SU-DHL-6 (cell line): ENCODE results near the gene RGS7.

Source experiments
- H2AFZ ChIP-seq: fragments of 200-600 bp; sonication (generic); 2 replicates; pipeline ENCODE4 v1.6.1; 2014; ENCODE audit warnings: low read depth, mild to moderate bottlenecking, moderate library complexity, mixed read lengths, antibody characterized with exemption, low read length; ENCODE audit not compliant: severe bottlenecking
- H3F3A ChIP-seq: fragments of 200-600 bp; shearing (Covaris generic); 2 replicates; pipeline ENCODE4 v1.6.0; 2016; ENCODE audit warnings: antibody characterized with exemption, mild to moderate bottlenecking; ENCODE audit not compliant: insufficient read depth
- H3K27ac ChIP-seq: fragments of 200-600 bp; sonication (generic); 2 replicates; pipeline ENCODE4 v1.5.1; 2016; ENCODE audit warnings: low read depth, mild to moderate bottlenecking, low read length, moderate library complexity, mixed read lengths
- H3K27me3 ChIP-seq: fragments of 200-600 bp; sonication (generic), shearing (Covaris generic); 2 replicates; pipeline ENCODE4 v1.6.0; 2014; ENCODE audit warnings: mild to moderate bottlenecking, low read length
- H3K36me3 ChIP-seq: fragments of 200-600 bp; sonication (generic); 2 replicates; pipeline ENCODE4 v1.6.1; 2014; ENCODE audit warnings: mild to moderate bottlenecking, low read length, mixed read lengths
- H3K4me2 ChIP-seq: fragments of 300-600, 200-600 bp; shearing (Covaris generic), sonication (generic); 2 replicates; pipeline ENCODE4 v1.6.0; 2014; ENCODE audit warnings: low read length, low read depth, mild to moderate bottlenecking; ENCODE audit not compliant: poor library complexity, severe bottlenecking
- H3K4me3 ChIP-seq: fragments of 200-600 bp; sonication (generic); 2 replicates; pipeline ENCODE4 v1.5.1; 2014; ENCODE audit warnings: antibody characterized with exemption, low read length, mild to moderate bottlenecking, mixed read lengths; ENCODE audit not compliant: insufficient read depth, poor library complexity, severe bottlenecking
- H3K79me2 ChIP-seq: fragments of 200-600 bp; sonication (generic); 2 replicates; pipeline ENCODE4 v1.6.1; 2014; ENCODE audit warnings: mild to moderate bottlenecking, low read length, moderate library complexity; ENCODE audit not compliant: insufficient read depth
- H3K9ac ChIP-seq: fragments of 200-600 bp; sonication (generic); 2 replicates; pipeline ENCODE4 v1.7.0; 2014; ENCODE audit warnings: mild to moderate bottlenecking, low read length
- H3K9me2 ChIP-seq: fragments of 200-600 bp; sonication (generic); replicated peaks from 2 replicates; pipeline ENCODE4 v1.6.1; 2014; ENCODE audit warnings: low read length; ENCODE audit not compliant: insufficient read depth
- H3K9me3 ChIP-seq: fragments of 200-600 bp; sonication (generic); 2 replicates; pipeline ENCODE4 v1.6.1; 2014; ENCODE audit warnings: low read length, mixed read lengths; ENCODE audit not compliant: insufficient read depth
- H4K20me1 ChIP-seq: fragments of 200-600 bp; sonication (generic); 2 replicates; pipeline ENCODE4 v1.6.1; 2014; ENCODE audit warnings: low read depth, mild to moderate bottlenecking, antibody characterized with exemption, low read length, moderate library complexity, mixed read lengths
- EZH2phosphoT487 ChIP-seq: fragments of 200-600 bp; sonication (generic), shearing (Covaris generic); conservative IDR thresholded peaks from 2 replicates; pipeline ENCODE4 v1.6.1; 2018; ENCODE audit warnings: mild to moderate bottlenecking, antibody characterized with exemption, low read length, moderate library complexity, mixed read lengths
- TF ChIP-seq, protein P1 (sequence below): fragments of 200-600 bp; sonication (generic); IDR thresholded peaks from one replicate; pipeline ENCODE4 v1.5.1; 2017; ENCODE audit warnings: antibody characterized with exemption, mild to moderate bottlenecking, low read length, moderate library complexity; ENCODE audit not compliant: insufficient read depth, poor library complexity, severe bottlenecking

RGS7 gene

DNA sequence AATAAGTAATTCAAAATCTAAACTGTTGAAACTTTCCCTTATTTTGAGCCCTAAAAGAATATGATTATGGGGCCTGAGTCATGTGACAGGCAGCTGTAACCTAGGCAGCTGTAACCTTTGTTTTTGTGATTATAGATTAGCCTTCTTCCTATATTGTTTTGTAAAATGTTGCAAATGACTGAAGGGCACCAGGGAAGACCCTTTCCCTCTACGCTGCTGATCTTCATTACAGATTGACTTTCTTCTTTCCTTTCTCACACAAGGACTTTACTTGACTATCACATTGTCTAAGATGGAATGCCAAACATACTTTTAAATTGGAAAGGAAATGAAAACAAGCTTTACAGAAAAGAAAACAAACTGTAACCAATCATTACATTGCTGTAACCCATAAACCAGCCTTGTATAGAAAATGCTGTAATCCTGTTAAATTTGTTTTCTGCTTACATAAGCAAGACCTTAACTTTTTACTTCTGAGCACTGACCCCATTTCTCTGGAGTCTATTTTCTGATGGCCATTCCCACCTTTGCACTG, 242.2 kb downstream of the RGS7 start:
- no peaks in the 10 kb centered on the region for H3K79me2 ChIP-seq

DNA sequence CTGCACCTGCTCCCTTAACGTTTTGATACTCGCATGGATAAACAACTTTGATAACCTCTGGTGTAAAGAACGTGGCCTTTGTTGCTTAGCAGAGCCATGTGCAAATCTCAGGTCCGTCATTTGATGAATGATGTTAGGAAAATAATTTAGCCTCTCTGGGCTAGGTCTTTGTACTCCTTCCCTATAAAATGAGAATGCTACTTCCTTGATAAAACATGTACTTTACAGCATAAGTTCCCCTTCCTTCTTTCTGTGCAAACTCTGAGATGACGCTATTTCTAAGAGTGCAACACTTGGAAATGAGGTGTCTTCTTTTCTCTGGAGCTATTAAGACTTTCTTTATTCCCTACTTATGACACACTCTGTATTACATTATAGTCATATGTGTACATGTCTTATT, 243.4 kb downstream of the RGS7 start:
- no peaks in the 10 kb centered on the region for H3K9me3 ChIP-seq

More for the DNA sequence above, 242.2 kb downstream of the RGS7 start:
- no peaks in the 10 kb centered on the region for H3K9me3 ChIP-seq
- H3K27ac ChIP-seq = no peak overlapping the region
- no peak overlapping the region for H2AFZ ChIP-seq
- no peak for TF ChIP-seq EZH2phosphoT487
- no peaks in the 10 kb centered on the region for H3K36me3 ChIP-seq
- H3K4me3 ChIP-seq = no peak overlapping the region
- no peaks in the 10 kb centered on the region for H3F3A ChIP-seq
- H3K9me2 ChIP-seq = no peaks in the 10 kb centered on the region
- no peaks in the 10 kb centered on the region for H4K20me1 ChIP-seq
- H3K9ac ChIP-seq = no peak overlapping the region
- no peaks in the 10 kb centered on the region for H3K27me3 ChIP-seq
- H3K4me2 ChIP-seq = no peak overlapping the region

DNA sequence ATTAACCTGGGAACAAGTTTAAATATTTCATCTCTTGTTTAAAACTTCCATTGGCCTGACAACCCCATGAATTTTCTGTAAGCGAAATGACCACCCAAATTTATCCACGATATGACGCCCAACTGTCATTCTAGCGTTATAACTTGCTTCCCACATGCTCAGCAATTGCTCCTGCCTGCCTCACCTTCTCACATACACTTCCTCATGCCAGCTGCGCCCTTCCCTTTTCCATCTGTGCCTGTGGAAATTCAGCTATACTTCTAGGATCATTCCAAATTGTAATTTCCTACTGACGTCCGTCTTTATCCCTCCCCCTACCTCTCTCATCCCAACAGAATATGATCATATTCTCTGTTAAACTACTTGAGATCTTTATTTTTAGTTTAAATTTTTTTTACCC, 248.0 kb downstream of the RGS7 start:
- Histone ChIP-seq H3F3A (no peaks in the 10 kb centered on the region), H3K9me2 (no peaks in the 10 kb centered on the region), H2AFZ (no peak overlapping the region), H4K20me1 (no peaks in the 10 kb centered on the region), H3K9me3 (no peaks in the 10 kb centered on the region), H3K4me3 (no peak overlapping the region), H3K9ac (no peak overlapping the region), H3K36me3 (no peaks in the 10 kb centered on the region), H3K27me3 (no peaks in the 10 kb centered on the region), H3K79me2 (no peaks in the 10 kb centered on the region), H3K27ac (no peak overlapping the region), H3K4me2 (no peak overlapping the region)
- TF ChIP-seq, protein P1, sequence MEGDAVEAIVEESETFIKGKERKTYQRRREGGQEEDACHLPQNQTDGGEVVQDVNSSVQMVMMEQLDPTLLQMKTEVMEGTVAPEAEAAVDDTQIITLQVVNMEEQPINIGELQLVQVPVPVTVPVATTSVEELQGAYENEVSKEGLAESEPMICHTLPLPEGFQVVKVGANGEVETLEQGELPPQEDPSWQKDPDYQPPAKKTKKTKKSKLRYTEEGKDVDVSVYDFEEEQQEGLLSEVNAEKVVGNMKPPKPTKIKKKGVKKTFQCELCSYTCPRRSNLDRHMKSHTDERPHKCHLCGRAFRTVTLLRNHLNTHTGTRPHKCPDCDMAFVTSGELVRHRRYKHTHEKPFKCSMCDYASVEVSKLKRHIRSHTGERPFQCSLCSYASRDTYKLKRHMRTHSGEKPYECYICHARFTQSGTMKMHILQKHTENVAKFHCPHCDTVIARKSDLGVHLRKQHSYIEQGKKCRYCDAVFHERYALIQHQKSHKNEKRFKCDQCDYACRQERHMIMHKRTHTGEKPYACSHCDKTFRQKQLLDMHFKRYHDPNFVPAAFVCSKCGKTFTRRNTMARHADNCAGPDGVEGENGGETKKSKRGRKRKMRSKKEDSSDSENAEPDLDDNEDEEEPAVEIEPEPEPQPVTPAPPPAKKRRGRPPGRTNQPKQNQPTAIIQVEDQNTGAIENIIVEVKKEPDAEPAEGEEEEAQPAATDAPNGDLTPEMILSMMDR = no peak
- TF ChIP-seq EZH2phosphoT487 = no peak

More for the DNA sequence above, 243.4 kb downstream of the RGS7 start:
- Histone ChIP-seq H4K20me1 (no peaks in the 10 kb centered on the region), H3K36me3 (no peaks in the 10 kb centered on the region), H3F3A (no peaks in the 10 kb centered on the region), H3K79me2 (no peaks in the 10 kb centered on the region), H2AFZ (no peak overlapping the region), H3K4me3 (no peak overlapping the region), H3K4me2 (no peak overlapping the region), H3K9me2 (no peaks in the 10 kb centered on the region), H3K9ac (no peak overlapping the region), H3K27me3 (no peaks in the 10 kb centered on the region), H3K27ac (no peak overlapping the region)
- TF ChIP-seq, protein P1 = no peak
- TF ChIP-seq EZH2phosphoT487 = no peak

DNA sequence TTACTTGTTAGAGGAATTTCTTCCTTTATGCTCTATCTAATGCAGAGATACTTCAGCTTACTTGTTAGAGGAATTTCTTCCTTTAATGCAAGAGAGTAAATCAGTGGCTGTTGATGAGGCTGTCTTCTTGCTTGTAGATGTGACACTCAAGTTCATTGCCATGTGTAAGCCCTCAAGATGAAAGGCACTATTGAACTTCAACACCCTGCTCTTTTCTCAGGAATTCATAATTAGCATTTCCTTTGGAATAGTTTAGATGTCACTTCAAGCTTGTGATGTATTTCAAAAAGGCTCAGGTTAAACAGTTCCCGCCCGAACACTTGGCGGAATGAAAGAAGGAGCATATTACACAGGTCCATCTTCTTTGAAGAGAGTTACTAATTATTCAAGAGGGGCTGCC, 251.9 kb downstream of the RGS7 start:
- Histone ChIP-seq H3K9ac (no peak overlapping the region), H3K36me3 (no peaks in the 10 kb centered on the region), H4K20me1 (no peaks in the 10 kb centered on the region), H3K27me3 (no peaks in the 10 kb centered on the region), H3F3A (no peaks in the 10 kb centered on the region), H3K79me2 (no peaks in the 10 kb centered on the region), H3K27ac (no peak overlapping the region), H3K4me3 (no peak overlapping the region), H3K4me2 (no peak overlapping the region), H3K9me2 (no peaks in the 10 kb centered on the region), H2AFZ (no peak overlapping the region), H3K9me3 (no peaks in the 10 kb centered on the region)
- TF ChIP-seq EZH2phosphoT487 = no peak
- TF ChIP-seq, protein P1 = no peak
